Right ventricle myocardium inferior (tissue), 1 donor: ENCODE results near the gene IFNL3. TPM values are rescaled to one million over a fixed set of nuclear protein-coding genes. Genes with fewer than 3 reads are reported as not detected.
"Not testable (repeated sequence)": the region's sequence is repeated elsewhere in the genome, so short reads cannot be mapped to it uniquely, and the experiment has no call there.

Experiments
- ATAC-seq: fragments of 200-7000 bp; cut with Tn5 transposase; one replicate; pipeline ENCODE4 v1.9.1; 2020; ENCODE audit warnings: mild to moderate bottlenecking, moderate library complexity
- DNase-seq: peaks from one replicate; pipeline ENCODE4 v3.0.0; 2021; ENCODE audit errors: missing footprints
- intact Hi-C: fragments of 100-400 bp; cut with DNase I; formaldehyde crosslinking; loops from one replicate; pipeline ENCODE4 v1.11.0; 2022
- long read RNA-seq: library from polyadenylated mRNA; unstranded; transcript quantifications from one replicate; pipeline ENCODE4 v2.0.0, GENCODE V29; 2021
- total RNA-seq: library from RNA; stranded (reverse); fragmentation: NEBNext Ultra II Directional; extraction: Animal tissue kit (Norgen Biotek cat#: 25700); gene quantifications from one replicate; pipeline ENCODE4 v1.2.1, GENCODE V29; 2021
- donor health status: DM: no; HTN: yes; CAD: no; lungs with severe emphysema.

The IFNL3 gene
- total RNA-seq, result not detected
- long read RNA-seq, result 0 reads

DNA sequence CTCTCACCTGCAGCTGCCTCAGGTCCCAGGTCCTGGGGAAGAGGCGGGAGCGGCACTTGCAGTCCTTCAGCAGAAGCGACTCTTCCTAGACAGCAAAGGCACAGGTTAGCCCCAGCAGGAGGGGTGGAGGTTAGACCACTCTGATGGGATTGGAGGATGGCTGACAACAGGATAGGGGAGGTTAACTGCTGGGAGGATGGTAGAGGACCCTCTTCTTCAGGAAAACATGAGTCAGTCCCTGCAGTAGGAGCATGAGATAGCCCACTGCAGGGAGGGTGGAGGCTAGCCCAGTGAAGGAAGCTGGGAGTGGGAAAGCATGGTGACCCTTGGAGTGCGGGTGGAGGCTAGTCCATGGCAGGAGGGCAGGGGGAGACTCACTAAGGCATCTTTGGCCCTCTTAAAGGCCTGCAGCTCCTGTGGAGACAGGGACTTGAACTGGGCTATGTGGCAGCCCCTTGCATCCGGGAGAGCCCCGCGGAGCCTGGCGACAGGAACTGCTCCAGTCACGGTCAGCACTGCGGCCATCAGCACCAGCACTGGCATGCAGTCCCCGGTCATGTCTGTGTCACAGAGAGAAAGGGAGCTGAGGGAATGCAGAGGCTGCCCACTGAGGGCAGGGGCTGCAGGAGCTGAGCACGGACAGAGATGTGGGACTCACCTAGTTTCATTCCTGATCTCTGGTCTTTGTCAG, at the start of gene IFNL3:
Gene IFNL3, minus strand, starts transcription at position 597 of the 691 bp plus-strand sequence. Its CDS starts 39 bp downstream, at position 558.
- ATAC-seq, intact Hi-C loops: not testable (repeated sequence)

DNA sequence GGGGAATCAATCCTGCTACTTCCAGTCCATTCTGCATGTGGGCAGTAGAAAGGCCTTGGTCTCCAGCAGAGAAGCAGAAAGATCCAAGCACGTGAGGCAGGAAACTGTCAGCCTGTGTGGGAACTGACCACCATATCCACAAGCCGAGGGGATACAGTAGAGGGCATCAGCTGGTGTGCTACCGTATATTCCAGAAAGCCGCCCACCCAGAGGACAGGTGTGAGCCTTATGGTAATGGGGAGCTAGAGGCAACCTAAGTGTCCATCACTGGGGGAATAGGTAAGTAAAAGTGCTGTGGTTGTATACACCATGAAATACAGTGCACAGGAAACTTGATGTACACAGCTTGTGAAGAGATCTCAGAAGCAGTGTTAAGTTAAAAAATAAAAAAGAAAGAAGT, 48.6 kb upstream of the IFNL3 start:
- ATAC-seq (no peak), DNase-seq (no peak)
- intact Hi-C loops, result no loop called here

More for the DNA sequence above, at the start of gene IFNL3:
- DNase-seq, result not testable (repeated sequence)

DNA sequence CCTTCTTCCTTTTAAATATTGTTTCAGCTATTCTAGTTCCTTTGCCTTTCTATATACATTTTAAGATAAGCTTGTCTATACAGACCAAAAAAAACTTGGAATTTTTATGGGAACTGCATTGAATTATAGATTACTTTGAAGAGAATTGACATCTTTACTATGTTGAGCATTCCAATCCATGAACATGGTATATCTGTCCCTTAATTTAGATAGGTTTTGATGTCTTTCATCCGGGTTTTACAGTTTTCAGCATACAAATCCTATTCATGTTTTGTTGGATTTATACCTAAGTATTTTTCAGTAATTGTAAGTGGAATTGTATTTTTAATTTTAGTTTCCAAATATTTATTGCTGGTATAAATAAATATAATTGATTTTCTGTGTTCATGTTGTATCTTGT, 39.2 kb upstream of the IFNL3 start:
- DNase-seq (no peak), ATAC-seq (no peak)
- intact Hi-C loops, result no loop called here

DNA sequence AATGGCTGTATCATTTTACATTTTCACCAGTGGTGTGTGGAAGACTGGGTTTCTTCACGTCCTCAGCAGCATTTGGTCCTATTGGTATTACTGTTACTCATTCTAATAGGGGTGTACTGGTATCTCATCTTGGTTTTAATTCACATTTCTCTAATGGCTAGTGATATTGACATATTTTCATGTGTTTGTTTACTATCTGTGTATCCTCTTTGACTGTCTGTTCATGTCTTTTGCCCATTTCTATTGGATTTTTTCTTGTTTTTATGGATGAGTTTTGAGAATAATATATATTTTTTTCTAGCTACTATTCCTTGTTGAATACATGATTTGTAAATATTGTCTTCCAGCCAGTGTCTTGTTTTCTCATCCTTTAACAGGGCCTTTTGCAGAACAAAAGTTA, 37.2 kb upstream of the IFNL3 start:
- ATAC-seq (no peak), DNase-seq (no peak)
- intact Hi-C loops, result no loop called here

DNA sequence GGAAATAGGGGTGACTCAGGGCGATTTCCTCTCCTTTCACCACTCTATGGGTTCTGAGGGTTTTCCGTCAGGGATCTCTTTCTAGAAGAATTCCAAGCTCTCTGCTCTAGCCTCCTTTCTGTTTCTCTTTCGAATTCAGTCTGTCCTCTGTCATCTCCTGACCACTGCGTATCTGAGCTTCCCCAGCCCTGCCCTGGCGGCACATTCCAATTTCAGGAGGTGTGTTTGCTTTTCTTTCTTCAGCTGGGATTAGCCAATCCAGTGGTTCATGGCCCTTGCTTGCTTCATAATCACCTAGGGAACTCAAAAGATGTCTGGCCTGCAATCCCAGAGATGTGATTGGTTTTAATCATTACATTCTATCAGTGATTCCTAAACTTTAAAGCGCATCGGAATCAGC, 32.8 kb upstream of the IFNL3 start:
- ATAC-seq, result no peak
- DNase-seq, result no peak
- intact Hi-C loops, result no loop called here

DNA sequence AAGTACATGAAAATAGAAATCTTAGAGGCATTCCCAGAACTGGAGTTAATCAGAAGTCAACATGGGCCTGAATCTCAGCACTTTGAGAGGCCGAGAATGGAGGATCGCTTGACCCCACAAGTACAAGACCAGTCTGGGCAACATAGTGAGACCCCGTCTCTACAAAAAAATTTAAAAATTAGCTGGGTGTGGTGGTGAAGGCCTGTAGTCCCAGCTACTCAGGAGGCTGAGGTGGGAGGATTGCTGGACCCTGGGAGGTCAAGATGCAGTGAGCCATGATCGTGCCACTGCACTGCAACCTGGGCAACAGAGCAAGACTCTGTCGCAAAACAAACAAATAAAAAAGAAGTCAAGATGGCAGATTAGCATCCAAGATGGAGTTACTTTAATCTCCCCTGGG, 31.9 kb upstream of the IFNL3 start:
- intact Hi-C loops, result no loop called here
- no peak for DNase-seq
- ATAC-seq, result no peak

DNA sequence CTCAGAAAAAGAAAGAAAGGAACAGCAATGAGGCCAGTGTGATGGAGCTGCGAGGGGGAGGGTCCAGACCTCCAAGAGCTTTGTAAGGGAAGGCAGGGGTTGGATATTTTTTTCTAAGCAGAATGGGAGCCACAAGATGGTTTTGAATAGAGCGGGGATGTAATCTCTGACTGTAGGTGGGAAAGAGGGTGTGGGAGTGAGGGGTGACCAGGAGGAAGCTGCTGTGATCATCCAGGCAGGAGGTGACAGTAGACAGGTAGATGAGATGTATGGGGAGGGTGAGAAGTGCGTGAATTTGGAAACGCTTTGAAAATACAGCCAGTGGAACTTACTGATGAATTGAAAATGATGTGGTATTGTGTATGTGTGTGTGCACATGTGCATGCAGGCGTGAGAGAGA, 30.8 kb upstream of the IFNL3 start:
- DNase-seq, result no peak
- ATAC-seq, result no peak
- intact Hi-C loops, result no loop called here

DNA sequence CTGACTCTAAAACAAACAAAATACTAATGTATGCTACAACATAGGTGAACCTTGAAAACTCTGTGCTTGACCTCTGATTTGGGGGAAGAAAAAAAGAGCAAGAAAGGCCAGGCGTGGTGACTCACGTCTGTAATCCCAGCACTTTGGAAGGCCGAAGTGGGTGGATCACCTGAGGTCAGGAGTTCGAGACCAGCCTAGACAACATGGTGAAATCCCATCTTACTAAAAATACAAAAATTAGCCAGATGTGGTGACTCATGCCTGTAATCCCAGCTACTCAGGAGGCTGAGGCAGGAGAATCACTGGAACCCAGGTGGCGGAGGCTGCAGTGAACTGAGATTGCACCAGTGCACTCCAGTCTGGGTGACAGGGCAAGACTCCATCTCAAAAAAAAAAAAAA, 29.1 kb upstream of the IFNL3 start:
- DNase-seq, result not testable (repeated sequence)

DNA sequence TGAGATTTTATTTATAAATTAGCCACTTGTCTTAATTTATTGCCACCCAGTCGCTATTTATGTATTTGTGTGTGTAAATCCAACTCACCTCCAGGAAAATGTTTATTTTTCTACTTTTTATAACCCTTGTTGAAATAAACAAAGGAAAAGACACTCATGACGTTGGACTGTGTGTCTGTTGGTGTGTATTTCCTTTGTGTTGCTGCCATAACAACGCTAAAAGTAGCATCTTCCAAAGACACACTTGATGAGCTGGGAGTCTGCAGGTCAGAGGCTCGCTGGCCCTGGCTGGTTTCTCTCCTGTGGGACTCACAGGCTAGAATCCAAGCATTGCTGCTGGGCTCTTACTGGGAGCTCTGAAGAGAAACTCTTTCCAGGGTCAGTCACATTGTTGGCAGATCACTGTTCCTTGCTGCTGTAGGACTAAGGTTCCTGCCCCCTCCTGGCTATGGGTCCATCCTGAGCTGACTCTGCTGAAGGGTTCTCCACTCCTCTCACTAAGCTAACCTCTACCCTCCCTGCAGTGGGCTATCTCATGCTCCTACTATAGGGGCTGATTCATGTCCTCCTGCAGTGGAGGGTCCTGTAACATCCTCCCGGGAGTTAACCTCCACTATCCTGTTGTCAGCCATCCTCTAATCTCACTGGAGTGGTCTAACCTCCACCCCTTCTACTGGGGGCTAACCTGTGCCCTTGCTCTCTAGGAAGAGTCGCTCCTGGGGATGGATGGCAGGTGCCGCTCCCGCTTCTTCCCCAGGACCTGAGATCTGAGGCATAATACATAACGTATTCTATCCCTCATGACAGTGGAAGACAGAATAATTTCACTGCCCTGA, 25.4 kb upstream of the IFNL3 start:
- intact Hi-C loops, result no loop called here
- DNase-seq (no peak), ATAC-seq (no peak)

More for the DNA sequence above, 29.1 kb upstream of the IFNL3 start:
- ATAC-seq, intact Hi-C loops: not testable (repeated sequence)

DNA sequence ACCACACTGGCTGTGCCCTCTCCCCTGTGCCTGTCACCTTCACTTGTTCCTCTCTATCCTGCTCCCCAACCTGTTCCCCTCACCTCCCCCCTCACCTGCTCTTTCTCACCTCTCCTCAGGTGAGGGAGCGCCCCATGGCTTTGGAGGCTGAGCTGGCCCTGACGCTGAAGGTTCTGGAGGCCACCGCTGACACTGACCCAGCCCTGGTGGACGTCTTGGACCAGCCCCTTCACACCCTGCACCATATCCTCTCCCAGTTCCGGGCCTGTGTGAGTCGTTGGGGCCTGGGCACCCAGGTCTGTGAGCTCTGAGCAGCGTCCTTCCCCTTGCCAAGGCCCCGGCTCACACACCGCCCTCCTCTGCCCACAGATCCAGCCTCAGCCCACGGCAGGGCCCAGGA, 24.6 kb upstream of the IFNL3 start:
- intact Hi-C loops, DNase-seq, ATAC-seq: not testable (repeated sequence)

DNA sequence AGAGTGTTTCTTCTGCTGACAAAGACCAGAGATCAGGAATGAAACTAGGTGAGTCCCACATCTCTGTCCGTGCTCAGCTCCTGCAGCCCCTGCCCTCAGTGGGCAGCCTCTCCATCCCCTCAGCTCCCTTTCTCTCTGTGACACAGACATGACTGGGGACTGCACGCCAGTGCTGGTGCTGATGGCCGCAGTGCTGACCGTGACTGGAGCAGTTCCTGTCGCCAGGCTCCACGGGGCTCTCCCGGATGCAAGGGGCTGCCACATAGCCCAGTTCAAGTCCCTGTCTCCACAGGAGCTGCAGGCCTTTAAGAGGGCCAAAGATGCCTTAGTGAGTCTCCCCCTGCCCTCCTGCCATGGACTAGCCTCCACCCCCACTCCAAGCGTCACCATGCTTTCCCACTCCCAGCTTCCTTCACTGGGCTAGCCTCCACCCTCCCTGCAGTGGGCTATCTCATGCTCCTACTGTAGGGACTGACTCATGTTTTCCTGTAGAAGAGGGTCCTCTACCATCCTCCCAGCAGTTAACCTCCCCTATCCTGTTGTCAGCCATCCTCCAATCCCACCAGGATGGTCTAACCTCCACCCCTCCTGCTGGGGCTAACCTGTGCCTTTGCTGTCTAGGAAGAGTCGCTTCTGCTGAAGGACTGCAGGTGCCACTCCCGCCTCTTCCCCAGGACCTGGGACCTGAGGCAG, 23.9 kb upstream of the IFNL3 start:
- DNase-seq, ATAC-seq, intact Hi-C loops: not testable (repeated sequence)

DNA sequence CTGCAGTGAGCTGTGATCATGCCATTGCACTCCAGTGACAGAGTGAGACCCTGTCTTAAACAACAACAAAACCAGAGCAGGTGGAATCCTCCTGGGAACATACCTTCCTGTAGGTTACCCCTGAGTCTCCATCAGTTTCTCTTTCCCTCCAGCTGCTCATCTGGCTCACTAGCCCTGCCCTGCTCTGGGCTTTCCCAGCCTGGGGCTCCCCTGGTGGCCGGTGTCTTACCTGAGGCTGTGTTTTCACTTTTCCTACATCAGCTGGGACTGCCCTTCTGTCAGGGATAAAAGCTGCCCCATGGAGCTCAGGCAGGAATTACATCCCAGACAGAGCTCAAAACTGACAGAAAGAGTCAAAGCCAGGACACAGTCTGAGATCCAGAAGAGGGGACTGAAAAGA, 23.3 kb upstream of the IFNL3 start, which contains the start of gene IFNL2:
Gene IFNL2, plus strand, starts transcription at position 312 of the 400 bp plus-strand sequence. CDS start 173 bp downstream, outside the sequence.
- intact Hi-C loops, DNase-seq, ATAC-seq: not testable (repeated sequence)

DNA sequence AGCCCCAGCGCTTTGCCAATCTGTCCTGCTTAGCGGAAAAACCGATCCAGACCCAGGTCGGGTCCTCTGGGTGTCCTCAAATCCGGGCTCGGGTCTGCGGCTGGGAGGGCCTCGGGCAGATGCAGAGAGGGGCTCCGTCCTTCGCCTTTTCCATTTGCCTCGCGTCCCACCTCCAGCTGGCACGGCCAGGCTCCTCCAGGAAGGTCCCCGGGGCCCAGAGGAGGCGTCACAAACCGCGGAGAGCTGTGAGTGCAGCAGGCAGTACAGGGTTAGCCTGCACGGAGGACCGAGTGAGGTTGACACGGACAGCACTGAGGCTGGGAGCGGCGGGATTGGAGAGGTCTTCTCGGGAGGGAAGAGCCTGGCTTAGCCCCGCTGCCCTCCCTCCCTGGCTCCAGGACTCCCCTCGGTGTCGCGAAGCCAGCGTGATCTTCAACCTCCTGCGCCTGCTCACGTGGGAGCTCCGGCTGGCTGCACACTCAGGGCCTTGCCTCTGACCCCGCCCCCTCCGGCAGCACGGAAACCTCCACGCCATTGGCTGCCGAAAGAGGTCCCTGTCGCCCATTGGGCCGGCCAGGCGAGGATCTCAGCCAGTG, 20.6 kb upstream of the IFNL3 start:
- intact Hi-C loops, result no loop called here
- ATAC-seq (no peak), DNase-seq (no peak)

DNA sequence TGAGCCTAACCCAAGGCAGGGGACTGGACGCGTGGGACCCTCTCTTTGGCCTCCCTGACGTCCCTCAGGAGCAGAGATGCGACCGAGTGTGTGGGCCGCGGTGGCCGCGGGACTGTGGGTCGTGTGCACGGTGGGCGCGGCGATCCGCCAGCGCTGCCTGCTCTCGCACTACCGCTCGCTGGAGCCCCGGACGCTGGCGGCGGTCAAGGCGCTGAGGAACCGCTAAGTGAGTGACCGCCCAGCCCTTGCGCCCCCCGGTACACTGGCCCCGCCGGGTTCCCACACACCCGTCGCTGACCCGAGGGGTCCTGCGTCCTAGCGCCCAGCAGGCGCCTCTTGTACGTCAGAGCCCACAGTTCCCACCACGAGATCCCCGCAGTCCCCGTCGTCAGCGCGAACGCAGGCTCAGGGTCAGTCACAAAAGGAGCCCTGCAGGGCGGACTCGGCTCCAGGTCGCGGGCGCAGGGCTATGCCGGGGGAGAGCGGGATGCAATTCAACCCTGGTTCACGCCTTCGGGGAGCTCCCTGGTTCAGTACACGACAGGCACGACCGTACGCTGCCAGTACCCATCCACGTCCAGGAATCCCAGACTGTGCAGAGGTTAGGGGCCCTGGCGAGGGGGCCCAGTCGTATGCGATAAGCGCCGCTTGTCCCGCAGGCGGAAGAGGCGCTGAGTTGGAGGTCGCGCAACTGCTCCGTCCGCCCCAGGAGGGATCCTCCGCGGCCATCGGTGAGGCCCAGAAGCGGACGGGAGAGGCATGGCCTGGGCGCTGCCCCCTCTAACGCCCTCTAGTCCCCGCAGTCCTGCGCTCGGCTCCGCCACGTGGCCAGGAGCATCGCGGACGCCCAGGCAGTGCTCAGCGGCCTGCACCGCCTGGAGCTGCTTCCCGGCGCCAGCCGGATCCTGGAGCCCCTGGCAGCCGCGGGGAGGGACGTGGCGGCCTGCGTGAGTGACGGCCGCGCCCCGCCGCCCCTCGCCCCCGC, 19.8 kb upstream of the IFNL3 start:
- intact Hi-C loops, result no loop called here
- no peak for ATAC-seq
- DNase-seq, result no peak

DNA sequence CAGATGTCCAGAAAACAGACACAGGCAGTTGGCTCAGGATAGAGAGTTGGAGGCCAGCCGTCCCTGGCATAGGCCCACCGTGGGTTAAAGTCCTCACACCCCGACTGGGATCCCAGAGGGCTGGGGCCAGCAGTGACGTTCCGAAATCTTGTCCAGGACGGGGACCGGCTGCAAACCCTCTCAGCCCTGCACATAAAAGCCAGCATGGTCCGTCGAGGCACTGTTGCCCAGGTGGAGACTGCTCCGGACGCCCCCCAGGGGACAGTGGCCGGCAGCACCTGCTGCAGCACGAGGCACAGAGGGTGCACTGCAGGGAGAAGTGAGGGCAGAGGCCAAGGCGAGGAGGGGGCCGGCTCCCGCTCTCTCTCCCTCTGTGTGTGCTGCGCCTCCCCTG, 19.1 kb upstream of the IFNL3 start:
- DNase-seq (no peak), ATAC-seq (no peak)
- intact Hi-C loops, result no loop called here

DNA sequence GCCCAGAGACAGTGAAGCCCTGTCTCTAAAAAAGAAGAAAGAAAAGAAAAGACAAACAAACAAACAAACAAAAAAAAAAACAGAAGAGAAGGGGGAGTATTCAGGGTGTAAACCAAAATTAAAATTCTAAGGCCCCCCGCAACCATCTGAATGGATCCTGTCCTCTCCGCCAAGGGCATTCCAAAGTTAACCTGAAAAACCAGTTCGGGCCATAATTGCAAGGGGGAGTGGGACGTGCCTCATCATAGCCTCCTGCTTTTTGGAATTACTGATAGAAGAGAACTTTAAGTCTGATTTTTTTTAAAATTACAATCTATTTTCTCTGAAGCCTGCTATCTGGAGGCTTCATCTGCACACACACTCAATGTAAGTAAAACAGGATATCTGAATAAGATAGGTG, 17.7 kb upstream of the IFNL3 start:
- ATAC-seq, result no peak
- DNase-seq, result no peak
- intact Hi-C loops, result no loop called here

DNA sequence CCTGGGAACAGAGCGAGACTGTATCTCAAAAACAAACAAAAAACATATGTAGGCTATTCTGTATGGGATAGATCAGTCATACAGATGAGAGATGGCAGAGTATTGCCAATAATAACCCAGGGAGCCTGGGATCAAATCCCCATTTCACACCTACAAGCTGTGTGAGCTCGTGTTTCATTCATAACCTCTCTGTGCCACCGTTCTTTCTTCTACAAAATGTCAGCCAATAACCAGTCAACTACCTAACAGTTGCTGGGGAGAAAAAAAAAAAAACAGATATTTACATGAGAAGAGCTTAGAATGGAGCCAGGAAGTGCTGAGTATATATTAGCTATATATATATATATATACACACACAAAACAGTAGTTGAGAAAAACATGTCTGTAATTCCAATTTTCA, 16.9 kb upstream of the IFNL3 start:
- DNase-seq (no peak), ATAC-seq (no peak)
- intact Hi-C loops, result no loop called here

DNA sequence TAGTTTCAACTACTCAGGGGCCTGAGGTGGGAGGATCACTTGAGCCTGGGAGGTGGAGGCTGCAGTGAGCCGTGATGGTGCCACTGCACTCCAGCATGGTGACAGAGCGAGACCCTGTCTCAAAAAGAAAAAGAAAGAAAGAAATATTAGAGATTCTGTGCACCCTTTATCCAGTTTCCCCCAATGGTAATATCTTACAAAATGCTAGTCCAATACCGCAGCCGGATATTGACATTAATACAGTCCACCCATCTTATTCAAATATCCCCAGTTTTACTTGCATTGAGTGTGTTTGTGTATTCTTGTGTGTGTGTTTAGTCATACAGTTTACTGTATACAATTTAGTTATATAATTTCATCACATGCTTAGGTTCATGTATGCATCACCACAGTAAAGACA, 12.4 kb upstream of the IFNL3 start:
- DNase-seq (no peak), ATAC-seq (no peak)
- intact Hi-C loops, result no loop called here
